ENCODE measurements around the gene AGAP4. TPM values are rescaled to one million over a fixed set of nuclear protein-coding genes. Genes with fewer than 3 reads are reported as not detected.

The AGAP4 gene
- total RNA-seq, 1 donor, result 7.8 TPM

Small RNA genes lying within 50 kb of the gene (small RNA-seq; reads per million reads assigned to genes)
- gene AC012044.1 (not detected), gene RNA5SP310 (not detected)

Other genes starting within 250 kb of the AGAP4 start
- gene ZFAND4, start 174.7 kb downstream of the AGAP4 start, total RNA-seq, result 5.5 and 7.3 TPM in 2 replicates
- gene WASHC2C, start 120.2 kb downstream of the AGAP4 start, total RNA-seq, result 47.9 and 55.7 TPM in 2 replicates
- 62.2 and 79.5 TPM in 2 replicates for gene TIMM23, start 125.0 kb upstream of the AGAP4 start, total RNA-seq
- gene NCOA4, start 183.1 kb upstream of the AGAP4 start, total RNA-seq, result 163 and 256 TPM in 2 replicates
- gene MSMB, start 198.8 kb upstream of the AGAP4 start, total RNA-seq, result not detected in 2 replicates